ENCODE data around the gene ARHGEF1. TPM values are rescaled to one million over a fixed set of nuclear protein-coding genes. Genes with fewer than 3 reads are reported as not detected.
A peak's percentile ranks its signal among the peaks of the same experiment; 100 is the strongest.

The ARHGEF1 gene
- total and polyA plus RNA-seq, 2 donors (not counting 1 experiment from before 2014, with no cell fraction given) = 646 to 886 TPM

DNA sequence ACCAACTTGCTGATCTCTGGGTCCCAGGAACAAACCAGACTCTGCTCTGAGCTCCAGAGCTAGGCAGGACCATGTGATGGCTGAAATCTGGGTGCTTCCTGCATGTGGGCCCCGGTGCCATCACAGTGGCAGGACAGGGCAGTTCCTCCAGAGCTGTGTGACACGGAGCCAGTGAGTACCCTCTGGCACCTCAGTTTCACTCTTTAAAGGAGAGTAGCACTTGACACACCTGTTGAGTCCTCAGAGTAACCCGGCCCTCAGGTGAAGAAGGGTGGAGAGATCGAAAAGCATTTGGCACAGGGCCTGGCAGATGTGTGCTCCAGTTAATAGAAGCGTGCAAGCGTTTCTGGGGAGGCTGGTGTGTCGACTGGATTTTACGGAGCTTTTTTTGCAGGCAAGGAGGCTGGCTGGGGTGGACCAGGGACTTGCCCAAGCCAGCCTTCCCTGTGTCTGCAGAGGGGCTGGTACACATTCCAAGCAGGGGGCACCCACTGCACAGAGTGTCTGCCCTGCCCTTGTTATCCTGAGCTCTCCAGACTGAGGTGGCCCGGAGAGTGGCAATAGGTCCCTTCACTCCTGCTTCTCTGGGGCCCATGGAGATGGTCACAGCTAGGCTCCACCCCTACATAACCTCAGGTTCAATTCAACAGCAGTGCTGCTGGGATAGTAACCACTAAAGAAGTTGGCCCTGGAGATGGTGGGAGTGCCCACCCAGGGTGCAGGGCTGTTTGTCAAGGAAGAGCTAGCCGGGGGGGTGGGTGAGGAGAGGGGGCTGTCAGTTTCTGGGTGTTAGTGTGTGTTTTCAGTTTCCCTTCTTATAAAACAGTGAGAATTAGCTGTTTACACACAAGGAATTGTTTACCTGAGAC, 14.6 kb upstream of the ARHGEF1 start:
- WGBS (ENCODE audit: insufficient coverage) = 91% methylated on average over 9 of the region's 10 CpGs
- peaks cover 2 to 73% of the 10 kb centered on the region in 2 experiments for H3K36me3 ChIP-seq (replicated peaks in 1 of 2; ENCODE audit: control extremely low read depth in 1 of 2, control insufficient read depth in 1 of 2, extremely low read depth in 1 of 2, insufficient read depth in 2 of 2, low read length in 1 of 2)

More for the DNA sequence above, 14.6 kb upstream of the ARHGEF1 start:
- ChIA-PET CTCF (interaction anchor here (1.4 to 17.0 kb wide), 4 partner anchors 9 to 80 kb away, joined by 5 to 331 read pairs (median 12); no protein-coding TSS in a partner anchor), POLR2A (interaction anchor here (0.6 kb wide), 1 partner anchor 14 kb away, joined by 6 read pairs; no protein-coding TSS in a partner anchor)
- intact Hi-C loops (cut with micrococcal nuclease) = no loop called here
- H4K20me1 ChIP-seq (ENCODE audit: control insufficient read depth, insufficient read depth, low read length, poor library complexity, severe bottlenecking) = peaks cover 70% of the 10 kb centered on the region
- no peak overlapping the region for H3K9ac ChIP-seq (ENCODE audit: low read length)
- H3K4me3 ChIP-seq (ENCODE audit: control extremely low read depth in 1 of 5, extremely low read depth in 1 of 5, insufficient read depth in 1 of 5, low read depth in 2 of 5, low read length in 4 of 5) = no peak overlapping the region
- H3K9me3 Mint-ChIP-seq (ENCODE audit: insufficient read depth) = no peaks in the 10 kb centered on the region
- no peaks in the 10 kb centered on the region for H3K9me3 ChIP-seq (ENCODE audit: control extremely low read depth in 1 of 3, control insufficient read depth in 2 of 3, insufficient read depth in 1 of 3, low read length in 2 of 3)
- H3K79me2 ChIP-seq (ENCODE audit: control insufficient read depth, insufficient read depth, low read length) = peaks cover 58% of the 10 kb centered on the region
- H2AFZ ChIP-seq (ENCODE audit: insufficient read depth, low read depth, low read length, poor library complexity, severe bottlenecking) = no peak overlapping the region
- no peak for TF ChIP-seq EZH2 (IDR thresholded peaks at IDR 0.05; ENCODE audit: borderline replicate concordance, insufficient read depth, low read depth, low read length, poor library complexity, severe bottlenecking)
- TF ChIP-seq, protein P1, sequence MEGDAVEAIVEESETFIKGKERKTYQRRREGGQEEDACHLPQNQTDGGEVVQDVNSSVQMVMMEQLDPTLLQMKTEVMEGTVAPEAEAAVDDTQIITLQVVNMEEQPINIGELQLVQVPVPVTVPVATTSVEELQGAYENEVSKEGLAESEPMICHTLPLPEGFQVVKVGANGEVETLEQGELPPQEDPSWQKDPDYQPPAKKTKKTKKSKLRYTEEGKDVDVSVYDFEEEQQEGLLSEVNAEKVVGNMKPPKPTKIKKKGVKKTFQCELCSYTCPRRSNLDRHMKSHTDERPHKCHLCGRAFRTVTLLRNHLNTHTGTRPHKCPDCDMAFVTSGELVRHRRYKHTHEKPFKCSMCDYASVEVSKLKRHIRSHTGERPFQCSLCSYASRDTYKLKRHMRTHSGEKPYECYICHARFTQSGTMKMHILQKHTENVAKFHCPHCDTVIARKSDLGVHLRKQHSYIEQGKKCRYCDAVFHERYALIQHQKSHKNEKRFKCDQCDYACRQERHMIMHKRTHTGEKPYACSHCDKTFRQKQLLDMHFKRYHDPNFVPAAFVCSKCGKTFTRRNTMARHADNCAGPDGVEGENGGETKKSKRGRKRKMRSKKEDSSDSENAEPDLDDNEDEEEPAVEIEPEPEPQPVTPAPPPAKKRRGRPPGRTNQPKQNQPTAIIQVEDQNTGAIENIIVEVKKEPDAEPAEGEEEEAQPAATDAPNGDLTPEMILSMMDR (IDR thresholded peaks at IDR 0.05) = no peak
- no peak overlapping the region for H3K4me3 Mint-ChIP-seq
- H3K27ac Mint-ChIP-seq = peak overlapping the region; percentile 89
- ATAC-seq (ENCODE audit: low read depth) (no peak), DNase-seq (no peak)
- H3K27me3 ChIP-seq (replicated peaks in 1 of 4; ENCODE audit: control extremely low read depth in 1 of 4, control insufficient read depth in 3 of 4, insufficient read depth in 4 of 4, low read length in 3 of 4) = no peaks in the 10 kb centered on the region
- peaks cover 46 to 88% of the 10 kb centered on the region in 2 donors for H3K4me1 ChIP-seq (ENCODE audit: control insufficient read depth in 2 of 2, insufficient read depth in 2 of 2, low read length in 2 of 2)
- H3K4me1 Mint-ChIP-seq = peaks cover 69% of the 10 kb centered on the region
- H3K27me3 Mint-ChIP-seq = no peaks in the 10 kb centered on the region
- H3K27ac ChIP-seq (ENCODE audit: low read length in 2 of 2) = peak overlapping the region in 1 of 2 donors; percentile 96
- no peak overlapping the region for H3K4me2 ChIP-seq (replicated peaks; ENCODE audit: low read depth, low read length, poor library complexity, severe bottlenecking)
